SK-N-MC (cell line): ENCODE data around the gene SBNO2.

Experiments
- EZH2 ChIP-seq: fragments of 200-600 bp; sonication (generic); IDR thresholded peaks from one replicate; pipeline ENCODE4 v1.6.1; 2017; ENCODE audit warnings: antibody characterized with exemption
- FOXP2 ChIP-seq: optimal IDR thresholded peaks from 2 replicates; pipeline ENCODE3; 2011; ENCODE audit warnings: mild to moderate bottlenecking, moderate library complexity; ENCODE audit not compliant: insufficient read depth; ENCODE audit errors: extremely low read length, control extremely low read depth
- POLR2AphosphoS5 ChIP-seq: IDR thresholded peaks from 2 replicates; pipeline ENCODE4 v1.6.1; 2012; ENCODE audit warnings: mild to moderate bottlenecking, low read depth, low read length, borderline replicate concordance

DNA sequence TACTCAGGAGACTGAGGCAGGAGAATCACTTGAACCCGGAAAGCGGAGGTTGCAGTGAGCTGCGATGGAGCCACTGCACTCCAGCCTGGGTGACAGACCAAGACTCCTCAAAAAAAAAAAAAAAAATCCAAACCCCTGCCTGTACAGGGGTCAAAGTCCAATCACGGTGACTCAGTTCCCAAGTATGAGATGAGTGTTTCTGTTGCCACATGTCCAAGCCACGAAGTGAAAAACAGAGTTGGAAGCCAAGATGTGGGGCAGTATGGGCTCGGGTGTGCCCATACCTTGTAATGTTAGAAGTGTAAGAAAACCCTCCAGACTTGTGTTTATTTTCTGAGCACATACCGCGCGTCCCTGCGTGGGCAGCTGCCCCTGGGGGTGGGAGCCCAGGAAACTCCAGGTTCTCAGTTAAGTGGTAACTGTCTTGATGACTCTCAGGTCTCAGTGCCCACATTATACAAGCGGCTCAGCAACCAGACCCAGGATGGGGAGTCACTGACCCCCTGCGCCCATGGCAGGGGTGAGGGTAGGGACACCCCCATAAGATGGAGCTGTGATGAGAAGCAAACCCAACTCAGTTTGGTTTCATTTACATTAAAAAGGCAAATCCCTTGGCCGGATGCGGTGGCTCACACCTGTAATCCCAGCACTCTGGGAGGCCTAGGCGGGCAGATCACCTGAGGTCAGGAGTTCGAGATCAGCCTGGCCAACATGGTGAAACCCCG is 71.5 kb downstream of the SBNO2 start:
- TF ChIP-seq EZH2 (no peak), POLR2AphosphoS5 (no peak), FOXP2 (no peak)
